TTC549 (cell line): ENCODE data around the gene BTG1.

Source experiments
- FAIRE-seq: peaks from 2 replicates; lab custom pipeline; 2012; peaks lifted over from hg19 to GRCh38; lab: Jason Lieb, UNC

BTG1 gene

GRCh38 chr12:92133795-92134637 lies 11.6 kb downstream of the BTG1 start:
- no peak for FAIRE-seq

- FAIRE-seq = no peak
These were observed 12.5 kb downstream of the BTG1 start for GRCh38 chr12:92133171-92133570.

- FAIRE-seq = no peak
These were observed 13.4 kb downstream of the BTG1 start for GRCh38 chr12:92132288-92132687.

GRCh38 chr12:92130999-92131398 lies 14.6 kb downstream of the BTG1 start:
- no peak for FAIRE-seq

GRCh38 chr12:92129609-92130008 lies 16.0 kb downstream of the BTG1 start:
- FAIRE-seq = no peak

GRCh38 chr12:92128612-92129011 lies 17.0 kb downstream of the BTG1 start:
- FAIRE-seq = no peak

GRCh38 chr12:92124689-92125029 lies 21.0 kb downstream of the BTG1 start:
- no peak for FAIRE-seq

- no peak for FAIRE-seq
These were observed 21.6 kb downstream of the BTG1 start for GRCh38 chr12:92123780-92124688.

GRCh38 chr12:92122941-92123779 lies 22.5 kb downstream of the BTG1 start:
- FAIRE-seq = no peak

- FAIRE-seq = no peak
These were observed 23.8 kb downstream of the BTG1 start for GRCh38 chr12:92121826-92122225.

GRCh38 chr12:92118826-92119536 lies 26.7 kb downstream of the BTG1 start:
- no peak for FAIRE-seq

- no peak for FAIRE-seq
These were observed 30.8 kb downstream of the BTG1 start for GRCh38 chr12:92114834-92115233.

- FAIRE-seq = no peak
These were observed 34.4 kb downstream of the BTG1 start for GRCh38 chr12:92111256-92111655.

GRCh38 chr12:92110083-92110640 lies 35.5 kb downstream of the BTG1 start:
- no peak for FAIRE-seq

- no peak for FAIRE-seq
These were observed 36.0 kb downstream of the BTG1 start for GRCh38 chr12:92109613-92110012.

- FAIRE-seq = no peak
These were observed 37.0 kb downstream of the BTG1 start for GRCh38 chr12:92108651-92109050.

- FAIRE-seq = no peak
These were observed 38.0 kb downstream of the BTG1 start for GRCh38 chr12:92107621-92108131.

GRCh38 chr12:92107094-92107493 lies 38.6 kb downstream of the BTG1 start:
- FAIRE-seq = no peak

GRCh38 chr12:92105676-92106075 lies 40.0 kb downstream of the BTG1 start:
- no peak for FAIRE-seq

GRCh38 chr12:92105110-92105509 lies 40.5 kb downstream of the BTG1 start:
- FAIRE-seq = no peak

- FAIRE-seq = no peak
These were observed 43.0 kb downstream of the BTG1 start for GRCh38 chr12:92102606-92103005.
